KMS-11 (cell line): ENCODE data around the gene CDH4.

Experiments
- H2AFZ ChIP-seq: fragments of 200-600 bp; sonication (generic); 2 replicates; pipeline ENCODE4 v1.6.1; 2016; ENCODE audit warnings: antibody characterized with exemption, mixed run types, low read depth
- H3K27ac ChIP-seq: fragments of 200-600 bp; sonication (generic); 2 replicates; pipeline ENCODE4 v1.6.1; 2016; ENCODE audit warnings: mild to moderate bottlenecking, mixed run types
- H3K27me3 ChIP-seq: fragments of 200-600 bp; sonication (generic); 2 replicates; pipeline ENCODE4 v1.6.1; 2017; ENCODE audit warnings: mild to moderate bottlenecking, low read depth, mixed run types, moderate library complexity; ENCODE audit not compliant: insufficient read depth
- H3K36me3 ChIP-seq: fragments of 200-600 bp; sonication (generic); 2 replicates; pipeline ENCODE4 v1.6.1; 2017; ENCODE audit warnings: mild to moderate bottlenecking, mixed run types; ENCODE audit not compliant: insufficient read depth
- H3K4me1 ChIP-seq: fragments of 200-600 bp; sonication (generic); 2 replicates; pipeline ENCODE4 v1.6.1; 2016; ENCODE audit warnings: mild to moderate bottlenecking, low read depth, mixed run types; ENCODE audit not compliant: poor library complexity, severe bottlenecking
- H3K4me2 ChIP-seq: fragments of 200-600 bp; sonication (generic); 2 replicates; pipeline ENCODE4 v1.7.0; 2016; ENCODE audit warnings: mild to moderate bottlenecking, mixed run types
- H3K4me3 ChIP-seq: fragments of 200-600 bp; sonication (generic); IDR thresholded peaks from 2 replicates; pipeline ENCODE4 v1.6.1; 2017; ENCODE audit warnings: low read depth, low read length, mixed read lengths; ENCODE audit not compliant: insufficient read depth
- H3K79me2 ChIP-seq: fragments of 200-600 bp; sonication (generic); 2 replicates; pipeline ENCODE4 v1.6.1; 2016; ENCODE audit warnings: low read depth, mixed run types; ENCODE audit not compliant: insufficient read depth
- H3K9ac ChIP-seq: fragments of 200-600 bp; sonication (generic); 2 replicates; pipeline ENCODE4 v1.6.1; 2016; ENCODE audit warnings: mild to moderate bottlenecking, mixed run types
- H4K20me1 ChIP-seq: fragments of 200-600 bp; sonication (generic); 2 replicates; pipeline ENCODE4 v1.6.1; 2016; ENCODE audit warnings: mild to moderate bottlenecking, mixed run types; ENCODE audit not compliant: insufficient read depth
- TF ChIP-seq, protein P1 (sequence below): fragments of 200-600 bp; sonication (generic); conservative IDR thresholded peaks from 2 replicates; pipeline ENCODE4 v1.6.1; 2017; ENCODE audit warnings: low read depth, mild to moderate bottlenecking, antibody characterized with exemption, low read length, moderate library complexity, mixed read lengths

Gene CDH4

DNA sequence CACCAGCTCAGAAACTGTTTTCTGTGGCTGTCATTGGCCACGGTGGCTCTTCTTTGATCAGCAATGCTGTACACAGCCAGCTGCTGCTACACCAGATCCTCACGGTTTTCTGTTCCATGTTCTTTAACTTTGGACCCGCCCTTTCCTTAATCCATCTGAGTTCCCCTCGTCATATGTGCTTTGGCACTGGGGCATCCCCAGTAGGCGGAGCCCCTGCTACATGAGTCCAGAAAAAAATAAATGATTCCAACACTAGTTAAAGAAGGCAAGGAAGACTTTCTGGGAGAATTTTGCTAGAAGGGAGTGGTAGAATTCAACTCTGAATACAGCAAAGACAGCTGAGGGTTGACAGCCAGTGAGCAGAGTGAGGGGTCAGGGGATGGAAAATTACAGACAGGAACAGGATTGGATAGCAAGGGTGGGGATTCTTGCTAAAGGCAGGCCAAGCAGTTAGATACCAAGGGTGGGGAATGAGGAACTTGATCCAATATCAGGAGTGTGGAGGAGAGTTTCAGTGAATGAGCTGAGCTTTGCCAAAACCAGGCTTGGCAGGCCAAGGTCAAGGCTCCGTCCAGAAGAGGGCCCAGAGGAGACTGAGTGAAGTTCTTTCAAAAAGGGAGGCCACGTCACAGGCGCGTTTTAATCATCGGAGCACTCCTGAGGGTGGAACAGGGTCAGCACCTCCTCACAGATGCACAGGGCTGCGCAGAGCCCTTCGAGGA lies 391.8 kb downstream of the CDH4 start:
- no peaks in the 10 kb centered on the region for H3K4me1 ChIP-seq
- no peak overlapping the region for H3K4me2 ChIP-seq
- H3K27ac ChIP-seq, result no peak overlapping the region
- no peaks in the 10 kb centered on the region for H4K20me1 ChIP-seq
- peaks cover 25% of the 10 kb centered on the region for H3K27me3 ChIP-seq
- H3K79me2 ChIP-seq, result no peaks in the 10 kb centered on the region
- H3K4me3 ChIP-seq, result no peak overlapping the region
- no peaks in the 10 kb centered on the region for H3K36me3 ChIP-seq
- TF ChIP-seq, protein P1, sequence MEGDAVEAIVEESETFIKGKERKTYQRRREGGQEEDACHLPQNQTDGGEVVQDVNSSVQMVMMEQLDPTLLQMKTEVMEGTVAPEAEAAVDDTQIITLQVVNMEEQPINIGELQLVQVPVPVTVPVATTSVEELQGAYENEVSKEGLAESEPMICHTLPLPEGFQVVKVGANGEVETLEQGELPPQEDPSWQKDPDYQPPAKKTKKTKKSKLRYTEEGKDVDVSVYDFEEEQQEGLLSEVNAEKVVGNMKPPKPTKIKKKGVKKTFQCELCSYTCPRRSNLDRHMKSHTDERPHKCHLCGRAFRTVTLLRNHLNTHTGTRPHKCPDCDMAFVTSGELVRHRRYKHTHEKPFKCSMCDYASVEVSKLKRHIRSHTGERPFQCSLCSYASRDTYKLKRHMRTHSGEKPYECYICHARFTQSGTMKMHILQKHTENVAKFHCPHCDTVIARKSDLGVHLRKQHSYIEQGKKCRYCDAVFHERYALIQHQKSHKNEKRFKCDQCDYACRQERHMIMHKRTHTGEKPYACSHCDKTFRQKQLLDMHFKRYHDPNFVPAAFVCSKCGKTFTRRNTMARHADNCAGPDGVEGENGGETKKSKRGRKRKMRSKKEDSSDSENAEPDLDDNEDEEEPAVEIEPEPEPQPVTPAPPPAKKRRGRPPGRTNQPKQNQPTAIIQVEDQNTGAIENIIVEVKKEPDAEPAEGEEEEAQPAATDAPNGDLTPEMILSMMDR, result no peak
- no peak overlapping the region for H3K9ac ChIP-seq
- H2AFZ ChIP-seq, result no peak overlapping the region

DNA sequence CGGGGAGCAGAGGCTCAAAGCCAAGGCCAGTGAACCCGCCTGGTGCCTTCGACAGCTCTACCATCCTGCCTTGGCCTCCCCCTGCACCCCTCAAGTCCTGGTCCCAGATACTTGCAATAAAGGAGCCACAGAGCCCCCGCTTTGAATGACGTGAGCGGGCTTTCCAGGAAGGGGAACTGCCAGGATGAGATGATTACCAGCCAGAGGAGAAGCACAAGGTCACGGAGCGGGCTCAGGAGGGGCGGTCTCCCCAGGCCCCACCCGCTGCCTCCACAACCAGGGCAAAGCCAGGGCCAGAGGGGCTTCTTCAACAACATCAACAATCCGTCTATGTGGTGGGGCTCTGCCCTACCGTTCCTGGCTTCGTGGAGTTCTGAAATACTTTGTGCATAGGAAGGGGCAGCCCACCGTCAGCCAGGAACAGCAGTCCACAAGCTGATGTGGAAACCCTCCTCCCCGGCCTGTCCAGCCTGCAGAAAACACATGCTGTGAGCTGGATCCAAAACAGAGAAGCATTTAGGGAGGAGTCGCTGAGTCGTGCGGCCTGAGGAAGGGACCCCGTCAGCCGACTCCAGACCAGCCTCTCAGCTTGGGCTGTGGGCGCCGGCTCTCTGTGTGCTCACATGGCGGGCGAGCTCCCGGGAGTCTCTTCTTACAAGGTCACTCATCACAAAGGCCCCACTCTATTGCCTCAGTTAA lies 392.5 kb downstream of the CDH4 start:
- no peak overlapping the region for H3K4me3 ChIP-seq
- H3K27ac ChIP-seq, result no peak overlapping the region
- TF ChIP-seq, protein P1, result no peak
- no peaks in the 10 kb centered on the region for H4K20me1 ChIP-seq
- H3K36me3 ChIP-seq, result no peaks in the 10 kb centered on the region
- H3K4me1 ChIP-seq, result no peaks in the 10 kb centered on the region
- H2AFZ ChIP-seq, result no peak overlapping the region
- no peak overlapping the region for H3K9ac ChIP-seq
- no peak overlapping the region for H3K4me2 ChIP-seq
- peaks cover 27% of the 10 kb centered on the region for H3K27me3 ChIP-seq
- H3K79me2 ChIP-seq, result no peaks in the 10 kb centered on the region

DNA sequence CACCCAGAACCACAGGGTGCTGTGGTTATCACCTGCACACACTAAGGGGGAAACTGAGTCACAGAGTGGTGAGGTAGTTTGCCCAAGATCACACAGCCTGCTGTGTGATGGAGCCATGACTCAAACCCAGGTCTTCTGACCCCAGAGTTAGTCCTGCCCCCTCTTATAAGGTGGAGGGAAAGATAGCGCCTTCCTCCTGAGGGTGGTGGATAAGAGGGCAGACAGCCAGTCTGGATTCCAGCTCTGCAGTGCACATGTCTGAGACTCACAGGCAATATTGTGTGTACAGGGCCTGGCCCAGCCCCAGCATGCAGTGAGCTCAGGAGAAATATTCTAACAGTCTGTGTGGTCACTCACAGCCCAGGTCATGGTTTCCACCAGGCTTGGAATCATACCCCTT lies 393.7 kb downstream of the CDH4 start:
- no peaks in the 10 kb centered on the region for H4K20me1 ChIP-seq
- no peak overlapping the region for H3K9ac ChIP-seq
- no peak overlapping the region for H3K4me2 ChIP-seq
- TF ChIP-seq, protein P1, result no peak
- no peak overlapping the region for H3K27ac ChIP-seq
- H3K27me3 ChIP-seq, result peaks cover 33% of the 10 kb centered on the region
- no peaks in the 10 kb centered on the region for H3K79me2 ChIP-seq
- H3K4me3 ChIP-seq, result no peak overlapping the region
- H3K36me3 ChIP-seq, result no peaks in the 10 kb centered on the region
- H2AFZ ChIP-seq, result no peak overlapping the region
- no peaks in the 10 kb centered on the region for H3K4me1 ChIP-seq

DNA sequence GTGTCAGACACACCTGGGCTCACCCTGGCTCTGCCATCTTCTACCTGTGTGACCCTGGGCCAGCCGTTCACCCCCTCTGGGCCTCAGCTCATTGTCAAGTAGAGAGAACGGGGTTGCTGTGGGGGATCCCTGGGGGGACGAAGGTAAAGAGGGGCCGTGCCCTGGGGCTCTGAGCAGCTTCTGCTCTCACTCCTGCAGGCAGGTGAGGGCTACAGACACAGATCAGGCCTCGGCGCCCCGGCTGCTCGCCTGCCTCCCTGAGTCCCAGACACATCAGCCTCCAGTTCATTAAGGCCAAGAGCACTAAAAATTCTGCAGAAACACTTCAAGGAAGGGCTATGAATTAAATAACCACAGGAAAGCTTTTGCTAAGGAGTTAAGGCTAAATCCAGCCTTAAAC lies 394.4 kb downstream of the CDH4 start:
- Histone ChIP-seq H3K9ac (no peak overlapping the region), H3K27me3 (peaks cover 37% of the 10 kb centered on the region), H4K20me1 (no peaks in the 10 kb centered on the region), H3K4me1 (no peaks in the 10 kb centered on the region), H3K79me2 (no peaks in the 10 kb centered on the region), H2AFZ (no peak overlapping the region), H3K4me2 (no peak overlapping the region), H3K36me3 (no peaks in the 10 kb centered on the region), H3K27ac (no peak overlapping the region), H3K4me3 (no peak overlapping the region)
- TF ChIP-seq, protein P1, result no peak
